ENCODE measurements around the gene FAM3B.

DNA sequence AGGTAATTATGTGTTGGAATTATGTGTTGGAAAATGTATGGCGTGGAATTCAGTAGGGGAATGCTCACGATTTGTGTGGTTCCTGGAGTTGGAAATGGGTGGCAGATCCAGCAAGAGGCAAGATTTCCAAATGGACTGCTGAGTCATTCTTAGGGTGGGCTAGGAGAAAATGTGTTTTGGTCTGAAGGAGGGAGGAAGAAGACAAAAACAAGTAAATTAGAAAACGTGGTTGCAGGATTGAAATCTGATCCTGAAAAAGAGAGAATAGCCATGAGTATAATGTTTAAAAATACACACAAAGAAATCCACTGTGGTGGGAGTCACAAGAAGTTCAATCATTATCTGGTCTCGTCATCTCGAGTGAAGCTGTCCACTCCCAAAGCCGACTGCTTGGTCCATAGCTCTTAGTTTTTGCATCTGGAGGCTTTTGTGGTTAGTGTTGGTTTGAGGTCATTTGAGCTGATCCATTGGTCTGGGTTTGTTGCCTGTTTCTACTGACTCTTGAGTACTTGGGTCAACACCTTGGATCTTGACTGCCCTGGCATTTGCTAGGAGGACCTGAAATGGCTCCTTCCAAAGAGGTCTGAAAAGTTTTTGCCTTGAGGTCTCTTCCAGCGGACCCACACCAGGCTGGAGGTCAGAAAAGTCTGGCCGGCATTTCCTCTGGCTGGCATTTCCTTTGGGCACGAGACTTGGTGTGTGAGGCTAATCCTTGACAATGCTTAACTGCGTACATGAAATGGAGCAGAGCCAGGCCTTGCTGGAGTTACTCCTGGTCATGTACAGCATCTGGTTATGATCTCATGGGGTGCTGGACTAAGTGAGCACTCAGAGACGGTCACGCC is 54.5 kb downstream of the FAM3B start:
- no peak for TF ChIP-seq EZH2 (IDR thresholded peaks at IDR 0.05; ENCODE audit: low read depth, unreplicated experiment)
- TF ChIP-seq, protein P1, sequence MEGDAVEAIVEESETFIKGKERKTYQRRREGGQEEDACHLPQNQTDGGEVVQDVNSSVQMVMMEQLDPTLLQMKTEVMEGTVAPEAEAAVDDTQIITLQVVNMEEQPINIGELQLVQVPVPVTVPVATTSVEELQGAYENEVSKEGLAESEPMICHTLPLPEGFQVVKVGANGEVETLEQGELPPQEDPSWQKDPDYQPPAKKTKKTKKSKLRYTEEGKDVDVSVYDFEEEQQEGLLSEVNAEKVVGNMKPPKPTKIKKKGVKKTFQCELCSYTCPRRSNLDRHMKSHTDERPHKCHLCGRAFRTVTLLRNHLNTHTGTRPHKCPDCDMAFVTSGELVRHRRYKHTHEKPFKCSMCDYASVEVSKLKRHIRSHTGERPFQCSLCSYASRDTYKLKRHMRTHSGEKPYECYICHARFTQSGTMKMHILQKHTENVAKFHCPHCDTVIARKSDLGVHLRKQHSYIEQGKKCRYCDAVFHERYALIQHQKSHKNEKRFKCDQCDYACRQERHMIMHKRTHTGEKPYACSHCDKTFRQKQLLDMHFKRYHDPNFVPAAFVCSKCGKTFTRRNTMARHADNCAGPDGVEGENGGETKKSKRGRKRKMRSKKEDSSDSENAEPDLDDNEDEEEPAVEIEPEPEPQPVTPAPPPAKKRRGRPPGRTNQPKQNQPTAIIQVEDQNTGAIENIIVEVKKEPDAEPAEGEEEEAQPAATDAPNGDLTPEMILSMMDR (conservative IDR thresholded peaks at IDR 0.05; ENCODE audit: low read depth in 2 of 2), result no peak
- TF ChIP-seq CREB1 (CRISPR knock-in tag; IDR thresholded peaks at IDR 0.05; ENCODE audit: low read depth), result no peak
- TF ChIP-seq EZH2phosphoT487 (IDR thresholded peaks at IDR 0.05; ENCODE audit: unreplicated experiment), result no peak
- TF ChIP-seq POLR2AphosphoS5 (IDR thresholded peaks at IDR 0.05; ENCODE audit: low read depth), result no peak
- no peak for TF ChIP-seq STAT1 (IDR thresholded peaks at IDR 0.05; ENCODE audit: unreplicated experiment)
- TF ChIP-seq, protein P2, sequence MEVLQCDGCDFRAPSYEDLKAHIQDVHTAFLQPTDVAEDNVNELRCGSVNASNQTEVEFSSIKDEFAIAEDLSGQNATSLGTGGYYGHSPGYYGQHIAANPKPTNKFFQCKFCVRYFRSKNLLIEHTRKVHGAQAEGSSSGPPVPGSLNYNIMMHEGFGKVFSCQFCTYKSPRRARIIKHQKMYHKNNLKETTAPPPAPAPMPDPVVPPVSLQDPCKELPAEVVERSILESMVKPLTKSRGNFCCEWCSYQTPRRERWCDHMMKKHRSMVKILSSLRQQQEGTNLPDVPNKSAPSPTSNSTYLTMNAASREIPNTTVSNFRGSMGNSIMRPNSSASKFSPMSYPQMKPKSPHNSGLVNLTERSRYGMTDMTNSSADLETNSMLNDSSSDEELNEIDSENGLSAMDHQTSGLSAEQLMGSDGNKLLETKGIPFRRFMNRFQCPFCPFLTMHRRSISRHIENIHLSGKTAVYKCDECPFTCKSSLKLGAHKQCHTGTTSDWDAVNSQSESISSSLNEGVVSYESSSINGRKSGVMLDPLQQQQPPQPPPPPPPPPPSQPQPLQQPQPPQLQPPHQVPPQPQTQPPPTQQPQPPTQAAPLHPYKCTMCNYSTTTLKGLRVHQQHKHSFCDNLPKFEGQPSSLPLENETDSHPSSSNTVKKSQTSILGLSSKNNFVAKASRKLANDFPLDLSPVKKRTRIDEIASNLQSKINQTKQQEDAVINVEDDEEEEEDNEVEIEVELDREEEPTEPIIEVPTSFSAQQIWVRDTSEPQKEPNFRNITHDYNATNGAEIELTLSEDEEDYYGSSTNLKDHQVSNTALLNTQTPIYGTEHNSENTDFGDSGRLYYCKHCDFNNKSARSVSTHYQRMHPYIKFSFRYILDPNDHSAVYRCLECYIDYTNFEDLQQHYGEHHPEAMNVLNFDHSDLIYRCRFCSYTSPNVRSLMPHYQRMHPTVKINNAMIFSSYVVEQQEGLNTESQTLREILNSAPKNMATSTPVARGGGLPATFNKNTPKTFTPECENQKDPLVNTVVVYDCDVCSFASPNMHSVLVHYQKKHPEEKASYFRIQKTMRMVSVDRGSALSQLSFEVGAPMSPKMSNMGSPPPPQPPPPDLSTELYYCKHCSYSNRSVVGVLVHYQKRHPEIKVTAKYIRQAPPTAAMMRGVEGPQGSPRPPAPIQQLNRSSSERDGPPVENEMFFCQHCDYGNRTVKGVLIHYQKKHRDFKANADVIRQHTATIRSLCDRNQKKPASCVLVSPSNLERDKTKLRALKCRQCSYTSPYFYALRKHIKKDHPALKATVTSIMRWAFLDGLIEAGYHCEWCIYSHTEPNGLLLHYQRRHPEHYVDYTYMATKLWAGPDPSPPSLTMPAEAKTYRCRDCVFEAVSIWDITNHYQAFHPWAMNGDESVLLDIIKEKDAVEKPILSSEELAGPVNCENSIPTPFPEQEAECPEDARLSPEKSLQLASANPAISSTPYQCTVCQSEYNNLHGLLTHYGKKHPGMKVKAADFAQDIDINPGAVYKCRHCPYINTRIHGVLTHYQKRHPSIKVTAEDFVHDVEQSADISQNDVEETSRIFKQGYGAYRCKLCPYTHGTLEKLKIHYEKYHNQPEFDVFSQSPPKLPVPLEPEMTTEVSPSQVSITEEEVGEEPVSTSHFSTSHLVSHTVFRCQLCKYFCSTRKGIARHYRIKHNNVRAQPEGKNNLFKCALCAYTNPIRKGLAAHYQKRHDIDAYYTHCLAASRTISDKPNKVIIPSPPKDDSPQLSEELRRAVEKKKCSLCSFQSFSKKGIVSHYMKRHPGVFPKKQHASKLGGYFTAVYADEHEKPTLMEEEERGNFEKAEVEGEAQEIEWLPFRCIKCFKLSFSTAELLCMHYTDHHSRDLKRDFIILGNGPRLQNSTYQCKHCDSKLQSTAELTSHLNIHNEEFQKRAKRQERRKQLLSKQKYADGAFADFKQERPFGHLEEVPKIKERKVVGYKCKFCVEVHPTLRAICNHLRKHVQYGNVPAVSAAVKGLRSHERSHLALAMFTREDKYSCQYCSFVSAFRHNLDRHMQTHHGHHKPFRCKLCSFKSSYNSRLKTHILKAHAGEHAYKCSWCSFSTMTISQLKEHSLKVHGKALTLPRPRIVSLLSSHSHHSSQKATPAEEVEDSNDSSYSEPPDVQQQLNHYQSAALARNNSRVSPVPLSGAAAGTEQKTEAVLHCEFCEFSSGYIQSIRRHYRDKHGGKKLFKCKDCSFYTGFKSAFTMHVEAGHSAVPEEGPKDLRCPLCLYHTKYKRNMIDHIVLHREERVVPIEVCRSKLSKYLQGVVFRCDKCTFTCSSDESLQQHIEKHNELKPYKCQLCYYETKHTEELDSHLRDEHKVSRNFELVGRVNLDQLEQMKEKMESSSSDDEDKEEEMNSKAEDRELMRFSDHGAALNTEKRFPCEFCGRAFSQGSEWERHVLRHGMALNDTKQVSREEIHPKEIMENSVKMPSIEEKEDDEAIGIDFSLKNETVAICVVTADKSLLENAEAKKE (CRISPR knock-in tag; IDR thresholded peaks at IDR 0.05), result no peak
- TF ChIP-seq JUNB (IDR thresholded peaks at IDR 0.05; ENCODE audit: unreplicated experiment), result no peak
- TF ChIP-seq ZNF114 (CRISPR knock-in tag; IDR thresholded peaks at IDR 0.05), result no peak
- TF ChIP-seq, protein P3, sequence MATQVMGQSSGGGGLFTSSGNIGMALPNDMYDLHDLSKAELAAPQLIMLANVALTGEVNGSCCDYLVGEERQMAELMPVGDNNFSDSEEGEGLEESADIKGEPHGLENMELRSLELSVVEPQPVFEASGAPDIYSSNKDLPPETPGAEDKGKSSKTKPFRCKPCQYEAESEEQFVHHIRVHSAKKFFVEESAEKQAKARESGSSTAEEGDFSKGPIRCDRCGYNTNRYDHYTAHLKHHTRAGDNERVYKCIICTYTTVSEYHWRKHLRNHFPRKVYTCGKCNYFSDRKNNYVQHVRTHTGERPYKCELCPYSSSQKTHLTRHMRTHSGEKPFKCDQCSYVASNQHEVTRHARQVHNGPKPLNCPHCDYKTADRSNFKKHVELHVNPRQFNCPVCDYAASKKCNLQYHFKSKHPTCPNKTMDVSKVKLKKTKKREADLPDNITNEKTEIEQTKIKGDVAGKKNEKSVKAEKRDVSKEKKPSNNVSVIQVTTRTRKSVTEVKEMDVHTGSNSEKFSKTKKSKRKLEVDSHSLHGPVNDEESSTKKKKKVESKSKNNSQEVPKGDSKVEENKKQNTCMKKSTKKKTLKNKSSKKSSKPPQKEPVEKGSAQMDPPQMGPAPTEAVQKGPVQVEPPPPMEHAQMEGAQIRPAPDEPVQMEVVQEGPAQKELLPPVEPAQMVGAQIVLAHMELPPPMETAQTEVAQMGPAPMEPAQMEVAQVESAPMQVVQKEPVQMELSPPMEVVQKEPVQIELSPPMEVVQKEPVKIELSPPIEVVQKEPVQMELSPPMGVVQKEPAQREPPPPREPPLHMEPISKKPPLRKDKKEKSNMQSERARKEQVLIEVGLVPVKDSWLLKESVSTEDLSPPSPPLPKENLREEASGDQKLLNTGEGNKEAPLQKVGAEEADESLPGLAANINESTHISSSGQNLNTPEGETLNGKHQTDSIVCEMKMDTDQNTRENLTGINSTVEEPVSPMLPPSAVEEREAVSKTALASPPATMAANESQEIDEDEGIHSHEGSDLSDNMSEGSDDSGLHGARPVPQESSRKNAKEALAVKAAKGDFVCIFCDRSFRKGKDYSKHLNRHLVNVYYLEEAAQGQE (IDR thresholded peaks at IDR 0.05; ENCODE audit: unreplicated experiment), result no peak
- TF ChIP-seq ETS1 (IDR thresholded peaks at IDR 0.05), result no peak
- no peak for TF ChIP-seq ZNF331 (CRISPR knock-in tag; IDR thresholded peaks at IDR 0.05; ENCODE audit: low read depth)
- TF ChIP-seq NANOG (IDR thresholded peaks at IDR 0.05; ENCODE audit: borderline replicate concordance), result no peak

Data from GM23338 (cell line).